ENCODE data around the gene SUCO.
"Not testable (repeated sequence)": the region's sequence is repeated elsewhere in the genome, so short reads cannot be mapped to it uniquely, and the experiment has no call there.

The SUCO gene

DNA sequence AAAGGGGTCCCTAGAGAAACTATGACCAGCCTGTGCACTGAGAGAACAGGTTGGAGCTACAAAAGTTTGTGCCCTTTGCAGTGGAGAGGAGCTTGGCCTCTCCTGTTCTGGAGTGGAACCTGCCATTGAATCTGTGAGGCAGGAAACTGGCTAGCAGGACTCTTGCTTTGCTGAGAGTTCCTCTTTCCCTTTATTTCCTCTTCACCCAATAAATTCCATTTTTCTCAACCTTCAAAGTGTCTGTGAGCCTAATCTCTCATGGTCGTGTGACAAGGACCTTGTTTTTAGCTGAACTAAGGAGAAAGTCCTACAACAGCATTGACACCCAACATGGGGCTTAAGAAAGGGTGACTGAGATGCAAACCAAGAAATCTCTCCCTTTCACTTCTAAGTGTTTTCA is 83.2 kb downstream of the SUCO start:
- no peak for DNase-seq

- DNase-seq: no peak
These were observed 83.7 kb downstream of the SUCO start for GRCh38 chr1:172616636-172617035.

- DNase-seq: not testable (repeated sequence)
These were observed 87.7 kb downstream of the SUCO start for GRCh38 chr1:172620603-172621002.

DNA sequence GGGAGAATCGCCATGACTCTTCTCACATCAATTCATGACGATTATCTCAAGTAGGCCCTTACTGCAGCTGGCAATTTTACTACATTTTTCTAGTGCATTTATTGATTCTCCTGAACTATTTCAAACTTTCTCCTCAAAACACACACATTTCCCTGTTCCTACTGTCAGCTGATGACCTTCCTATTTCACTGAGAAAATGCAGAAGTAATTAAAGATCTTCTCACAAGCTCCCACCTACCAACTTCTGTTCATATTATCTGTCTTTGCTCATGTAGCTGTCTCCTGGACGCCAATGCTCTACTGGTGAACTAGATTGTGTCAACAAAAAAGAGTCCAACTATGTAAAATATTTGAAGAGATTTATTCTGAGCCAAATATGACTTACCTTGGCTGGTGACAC is 89.6 kb downstream of the SUCO start:
- no peak for DNase-seq

- DNase-seq: no peak
These were observed 90.8 kb downstream of the SUCO start for GRCh38 chr1:172623748-172624147.

DNA sequence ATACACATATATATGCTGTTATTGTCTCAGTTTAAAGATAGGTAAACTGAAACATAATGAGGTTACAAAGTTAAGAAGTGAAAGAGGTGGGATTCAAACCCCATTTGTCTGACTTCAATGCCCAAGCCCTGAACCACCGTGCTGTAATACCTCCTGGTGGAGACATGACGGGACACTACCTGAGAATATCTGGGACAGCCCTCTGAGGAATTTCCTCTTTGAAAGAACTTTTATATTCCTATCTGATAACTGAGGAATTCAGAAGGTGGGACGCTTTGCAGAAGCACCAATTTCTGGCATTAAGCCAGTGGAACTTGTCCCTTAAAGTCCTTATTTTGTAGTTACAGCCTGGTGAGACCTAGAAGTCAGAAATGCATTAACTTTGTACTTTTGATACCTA is 93.9 kb downstream of the SUCO start:
- no peak for DNase-seq

- no peak for DNase-seq
These were observed 94.8 kb downstream of the SUCO start for GRCh38 chr1:172627702-172628101.

DNA sequence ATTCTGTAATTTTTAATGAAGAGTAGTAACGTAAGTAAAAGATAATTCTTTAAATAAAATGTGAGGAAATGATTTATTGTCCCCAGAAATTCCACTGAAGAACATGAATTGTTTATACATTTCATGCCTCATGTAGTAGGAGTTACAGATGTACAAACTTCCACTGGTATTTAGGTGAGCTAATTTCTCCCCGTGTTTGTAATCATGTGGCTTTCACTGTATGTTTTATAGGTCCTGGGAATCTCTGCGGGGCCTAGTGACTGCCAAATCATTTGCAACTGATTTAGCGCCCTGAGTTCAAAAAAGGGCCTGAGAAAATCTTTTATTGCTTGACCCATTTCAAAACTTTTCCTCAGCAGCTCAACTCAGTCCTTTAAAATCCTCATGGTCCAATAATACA is 95.5 kb downstream of the SUCO start:
- no peak for DNase-seq

DNA sequence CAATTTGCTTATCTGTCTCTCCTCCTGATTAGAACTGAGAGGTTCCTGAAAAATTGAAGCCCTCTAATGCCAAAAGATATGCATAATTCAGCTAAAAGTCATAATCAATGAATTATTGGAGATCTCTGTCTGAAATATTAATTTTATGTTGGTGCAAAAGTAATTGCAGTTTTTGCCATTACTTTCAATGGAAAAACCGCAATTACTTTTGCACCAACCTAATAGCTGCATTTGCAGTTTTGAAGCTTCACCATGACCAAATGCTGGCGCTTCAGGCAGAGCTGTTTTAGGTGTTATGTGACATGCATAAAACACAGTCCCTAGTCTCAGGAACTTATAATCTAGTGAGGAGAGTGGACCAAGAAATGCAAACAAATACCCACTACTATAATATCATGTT is 96.2 kb downstream of the SUCO start:
- DNase-seq: no peak

DNA sequence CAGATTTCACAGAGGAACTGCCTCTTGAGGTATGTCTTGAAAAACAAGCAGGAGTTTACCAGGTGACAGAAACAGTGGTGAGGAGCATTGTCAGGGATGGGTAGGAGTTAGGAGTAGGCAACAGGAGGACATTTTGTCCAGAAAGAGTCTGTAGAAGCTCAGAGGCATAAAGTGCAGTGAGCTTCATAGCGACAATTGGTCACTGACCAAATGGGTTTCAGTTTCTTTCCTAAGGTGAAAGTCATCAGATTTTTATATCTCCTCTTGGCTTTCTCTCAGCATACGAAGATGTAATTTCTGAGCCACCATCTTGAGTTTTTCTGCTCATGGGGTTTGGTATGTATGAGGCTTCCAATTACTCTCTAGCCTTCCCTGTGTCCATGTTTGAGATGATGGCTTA is 96.7 kb downstream of the SUCO start:
- DNase-seq: no peak

DNA sequence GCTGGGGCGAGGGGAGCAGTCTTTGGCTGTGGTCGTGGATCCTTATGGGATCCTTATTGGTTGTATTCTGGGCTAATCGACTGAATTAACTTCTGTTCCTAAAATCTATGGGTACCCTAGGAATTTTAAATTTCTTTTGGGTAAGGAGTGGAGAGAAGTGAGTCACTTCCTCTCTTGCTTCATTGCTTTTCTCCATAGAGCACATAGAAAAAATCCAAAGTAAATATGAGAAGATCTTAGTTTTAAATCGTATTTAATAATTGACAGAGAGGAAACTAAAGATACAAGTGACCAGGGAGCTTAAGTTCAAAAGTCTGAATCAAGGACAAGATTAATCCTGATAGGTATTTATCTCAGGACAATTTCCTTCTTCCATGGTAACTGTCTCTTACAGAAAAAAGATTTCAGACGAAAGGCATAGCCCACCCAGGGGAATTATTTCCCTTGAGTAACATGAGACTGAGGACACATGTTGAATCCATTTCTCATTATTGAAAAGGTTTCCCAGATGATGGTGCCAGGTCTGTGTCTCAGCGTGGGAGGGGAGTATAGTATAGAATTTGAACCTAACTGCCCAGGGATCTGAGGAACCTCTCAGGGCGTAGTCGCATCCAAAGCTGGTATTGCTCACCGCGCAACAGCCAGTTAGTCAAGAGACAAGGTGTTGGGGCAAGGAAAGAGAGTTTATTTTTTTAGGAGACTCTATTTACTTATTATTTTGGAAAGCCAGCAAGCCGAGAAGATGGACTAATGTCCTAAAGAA is 97.3 kb downstream of the SUCO start:
- DNase-seq: no peak

DNA sequence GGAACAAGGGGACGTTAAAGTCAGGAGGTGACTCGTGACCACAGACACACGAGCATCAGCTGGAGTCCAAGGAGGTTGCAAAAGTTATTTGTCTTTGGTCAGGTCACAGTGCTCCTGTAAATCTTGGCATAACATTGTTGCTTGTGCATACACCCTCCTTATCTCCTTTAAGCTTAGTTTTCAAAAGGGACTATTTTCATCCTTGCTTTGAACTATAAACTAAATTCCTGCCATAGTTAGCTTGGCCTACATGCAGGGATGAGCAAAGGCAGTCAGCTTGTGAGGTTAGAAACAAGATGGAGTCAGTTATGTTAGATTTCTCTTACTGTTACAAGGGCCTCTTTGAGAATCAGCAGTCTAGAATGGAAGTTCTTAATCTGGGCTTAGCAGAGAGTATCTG is 97.9 kb downstream of the SUCO start:
- DNase-seq: no peak

GRCh38 chr1:172637522-172637921 is 104.6 kb downstream of the SUCO start:
- no peak for DNase-seq

DNA sequence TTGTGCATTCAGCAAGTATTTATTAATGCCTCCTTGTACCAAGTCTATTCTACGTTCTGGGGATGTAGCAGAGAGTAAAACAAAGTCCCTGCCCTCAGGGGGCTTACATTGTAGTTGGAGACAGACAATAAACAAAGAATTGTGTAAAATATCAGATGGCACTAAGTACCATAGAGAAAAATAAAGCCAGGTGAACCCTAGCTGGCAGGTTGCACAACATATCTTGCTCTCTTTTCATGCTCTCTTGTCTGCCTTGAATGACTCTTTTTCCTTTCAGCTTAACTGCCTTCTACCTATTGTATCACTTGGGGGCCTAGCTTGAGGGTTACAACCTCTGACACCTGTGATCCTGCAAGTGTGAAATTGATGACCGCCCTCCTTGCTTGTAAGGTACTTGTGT is 105.3 kb downstream of the SUCO start:
- DNase-seq: no peak

GRCh38 chr1:172638885-172639831 is 106.2 kb downstream of the SUCO start:
- peak; percentile 96 for DNase-seq

- no peak for DNase-seq
These were observed 107.2 kb downstream of the SUCO start for GRCh38 chr1:172640111-172640510.

DNA sequence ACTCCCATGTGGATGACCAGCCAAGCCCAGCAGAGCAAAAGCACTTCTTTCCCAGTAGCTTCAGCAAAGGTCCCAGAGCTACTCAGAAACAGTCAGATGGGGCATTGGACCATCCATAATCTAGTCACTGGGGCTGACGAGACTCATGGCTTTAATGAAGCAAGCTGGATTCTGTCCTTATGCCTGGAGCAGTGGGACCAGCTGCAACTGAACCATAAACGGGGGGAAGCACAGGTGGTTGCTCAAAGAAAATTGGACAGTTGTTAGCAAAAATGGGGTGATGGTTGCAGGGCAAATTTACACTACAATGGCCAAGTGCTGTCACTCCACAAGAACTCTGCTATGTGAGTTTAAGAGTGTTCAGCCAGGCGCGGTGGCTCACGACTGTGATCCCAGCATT is 108.5 kb downstream of the SUCO start:
- no peak for DNase-seq

DNA sequence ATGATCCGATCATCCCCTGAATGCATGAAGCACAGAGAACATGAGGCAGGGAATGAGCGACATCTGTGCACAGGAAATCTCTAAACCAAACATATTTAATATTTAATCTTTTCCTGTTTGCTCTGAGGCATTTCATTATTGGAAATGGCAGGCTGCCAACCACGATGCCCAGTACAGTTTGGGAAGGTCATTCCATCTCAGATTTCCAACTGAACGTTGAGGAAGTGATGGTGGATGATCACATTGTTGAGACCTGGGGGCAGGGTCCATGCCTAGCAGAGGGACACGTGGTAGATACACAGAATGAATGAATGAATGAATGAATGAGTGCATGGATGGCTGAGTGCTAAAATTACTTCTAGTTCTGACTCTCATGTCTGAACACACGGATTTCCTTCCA is 110.0 kb downstream of the SUCO start:
- DNase-seq: no peak

DNA sequence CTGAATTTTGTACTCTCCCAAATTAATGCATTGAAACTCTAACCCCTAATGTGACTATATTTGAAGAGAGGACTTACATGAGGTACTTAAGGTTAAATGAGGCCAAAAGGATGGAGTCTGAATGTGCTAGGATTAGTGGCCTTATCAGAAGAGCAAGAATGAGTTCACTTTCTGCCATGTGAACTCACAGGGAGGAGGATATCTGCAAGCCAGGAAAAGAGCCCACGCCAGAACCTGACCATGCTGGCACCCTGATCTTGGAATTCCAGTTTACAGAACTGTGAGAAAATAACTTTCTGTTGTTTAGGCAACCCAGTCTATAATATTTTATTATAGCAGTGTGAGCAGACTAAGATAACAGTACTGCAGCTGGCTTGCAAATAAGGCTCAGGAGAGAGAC is 113.7 kb downstream of the SUCO start:
- DNase-seq: no peak

- DNase-seq: no peak
These were observed 114.2 kb downstream of the SUCO start for GRCh38 chr1:172647110-172647564.

- DNase-seq: no peak
These were observed 115.0 kb downstream of the SUCO start for GRCh38 chr1:172647987-172648386.

DNA sequence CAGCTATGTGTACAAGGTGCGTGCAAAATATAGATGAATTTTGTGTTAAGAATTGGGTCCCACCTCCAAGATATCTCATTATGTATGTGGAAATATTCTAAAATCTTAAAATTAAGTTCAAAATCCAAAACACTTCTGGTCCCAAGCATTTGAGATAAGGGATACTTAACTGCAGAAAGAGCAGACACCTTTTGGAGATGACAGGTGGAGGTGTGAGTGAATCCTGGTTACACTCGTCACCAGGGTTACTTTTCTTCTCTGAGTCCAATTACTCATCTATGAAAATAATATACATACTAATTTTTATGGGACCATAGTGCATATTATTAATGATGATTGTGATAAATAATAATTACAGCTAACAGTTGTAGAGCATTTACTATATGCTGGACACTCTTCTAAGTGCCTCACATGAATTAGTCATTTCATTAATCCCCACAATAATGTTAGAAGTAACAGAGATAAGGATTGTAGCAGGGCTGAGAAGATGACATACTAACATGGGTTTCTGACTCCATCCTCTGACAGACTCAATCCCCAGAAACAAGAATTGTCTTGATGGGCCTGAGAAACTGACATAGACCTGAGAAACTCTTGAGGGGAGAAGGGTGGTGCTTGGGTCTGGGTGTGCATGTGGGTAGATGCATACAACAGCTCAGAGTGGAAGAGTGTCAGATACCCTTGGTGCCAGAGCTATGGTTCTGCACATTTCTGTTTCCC is 117.7 kb downstream of the SUCO start:
- no peak for DNase-seq

DNA sequence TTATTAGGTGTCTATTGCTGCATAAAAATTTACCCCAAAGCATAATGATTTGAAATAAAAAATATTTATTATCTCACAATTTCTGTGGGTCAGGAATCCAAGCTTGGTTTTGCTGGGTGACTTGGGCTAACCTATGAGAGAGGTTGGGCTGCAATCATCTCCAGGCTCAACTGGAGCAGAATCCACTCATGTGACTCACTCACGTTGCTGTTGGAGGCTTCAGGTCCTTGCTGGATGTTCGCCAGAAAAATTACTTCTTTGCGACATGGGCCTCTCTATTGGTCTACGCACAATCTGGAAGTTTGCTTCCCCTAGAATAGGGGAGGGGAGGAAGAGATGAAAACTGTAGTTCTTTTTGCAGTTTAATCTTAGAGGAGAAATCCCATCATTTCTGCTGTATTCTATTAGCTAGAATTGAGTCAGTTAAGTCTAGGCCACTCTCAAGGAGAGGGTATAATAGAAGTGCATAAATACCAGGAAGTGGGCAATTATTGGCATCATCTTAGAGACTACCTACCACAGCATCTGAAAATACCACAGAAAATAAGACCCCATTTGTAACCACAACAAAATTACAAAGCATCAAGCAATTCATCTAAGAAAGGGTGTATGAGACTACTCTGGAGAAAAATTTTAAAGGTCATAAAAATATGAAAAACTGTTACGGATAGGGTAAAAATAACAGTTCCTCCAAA is 120.2 kb downstream of the SUCO start:
- DNase-seq: no peak
